Right ventricle myocardium superior (tissue), 1 donor: ENCODE data around the gene FAM118A. TPM values are rescaled to one million over a fixed set of nuclear protein-coding genes. Genes with fewer than 3 reads are reported as not detected.

Source experiments
- ATAC-seq: fragments of 200-7000 bp; cut with Tn5 transposase; one replicate; pipeline ENCODE4 v1.9.1; 2020; ENCODE audit warnings: mild to moderate bottlenecking; ENCODE audit not compliant: poor library complexity
- DNase-seq: peaks from one replicate; pipeline ENCODE4 v3.0.0-alpha.2; 2020
- intact Hi-C: fragments of 100-400 bp; cut with DNase I; formaldehyde crosslinking; loops from one replicate; pipeline ENCODE4 v1.11.2; 2022
- total RNA-seq: library from RNA; stranded (reverse); fragmentation: NEBNext Ultra II Directional; extraction: Animal tissue kit (Norgen Biotek cat#: 25700); gene quantifications from one replicate; pipeline ENCODE4 v1.2.1, GENCODE V29; 2021
- donor health status: DM: no; HTN: yes; CAD: no; lungs with severe emphysema.

FAM118A gene
- total RNA-seq, 1 donor from 2014 or later = 21.1 TPM

- no peak for DNase-seq
- no peak for ATAC-seq
- intact Hi-C loops = no loop called here
These were observed 6.6 kb upstream of the FAM118A start for GRCh38 chr22:45303181-45303580.

- ATAC-seq (no peak), DNase-seq (no peak)
- intact Hi-C loops = no loop called here
These were observed 4.8 kb upstream of the FAM118A start for GRCh38 chr22:45304971-45305370.

- intact Hi-C loops = no loop called here
- ATAC-seq = no peak
These were observed 4.2 kb upstream of the FAM118A start for GRCh38 chr22:45305456-45306075.

GRCh38 chr22:45306139-45306538 is 3.6 kb upstream of the FAM118A start:
- no peak for DNase-seq
- no peak for ATAC-seq
- intact Hi-C loops = no loop called here

More at GRCh38 chr22:45305456-45306075, 4.2 kb upstream of the FAM118A start:
- DNase-seq = no peak

- no peak for ATAC-seq
- intact Hi-C loops = no loop called here
- no peak for DNase-seq
These were observed 1.3 kb upstream of the FAM118A start for GRCh38 chr22:45308391-45308956.

- DNase-seq (peak; percentile 54), ATAC-seq (no peak)
- intact Hi-C loops = no loop called here
These were observed 745 bp upstream of the FAM118A start for GRCh38 chr22:45308957-45309421.

- ATAC-seq = no peak
- DNase-seq = no peak
- intact Hi-C loops = no loop called here
These were observed 720 bp downstream of the FAM118A start for GRCh38 chr22:45310331-45310976.

GRCh38 chr22:45310977-45311531 is 1.3 kb downstream of the FAM118A start:
- ATAC-seq = no peak
- DNase-seq = no peak
- intact Hi-C loops = no loop called here

- ATAC-seq (no peak), DNase-seq (no peak)
- intact Hi-C loops = no loop called here
These were observed 2.7 kb downstream of the FAM118A start for GRCh38 chr22:45312415-45312814.

GRCh38 chr22:45312856-45313255 is 3.1 kb downstream of the FAM118A start:
- DNase-seq (no peak), ATAC-seq (no peak)
- intact Hi-C loops = no loop called here

GRCh38 chr22:45314054-45314721 is 4.5 kb downstream of the FAM118A start:
- ATAC-seq (no peak), DNase-seq (no peak)
- intact Hi-C loops = no loop called here

- intact Hi-C loops = no loop called here
- DNase-seq (no peak), ATAC-seq (no peak)
These were observed 5.1 kb downstream of the FAM118A start for GRCh38 chr22:45314786-45315185.

GRCh38 chr22:45316796-45317526 is 7.2 kb downstream of the FAM118A start:
- intact Hi-C loops = no loop called here
- ATAC-seq = no peak
- no peak for DNase-seq

GRCh38 chr22:45317551-45318167 is 7.9 kb downstream of the FAM118A start:
- DNase-seq = peak; percentile 78
- intact Hi-C loops = no loop called here

GRCh38 chr22:45318168-45318557 is 8.4 kb downstream of the FAM118A start:
- intact Hi-C loops = no loop called here
- DNase-seq (peak; percentile 89), ATAC-seq (peak; percentile 66)

More at GRCh38 chr22:45317551-45318167, 7.9 kb downstream of the FAM118A start:
- ATAC-seq = peak; percentile 75

GRCh38 chr22:45318558-45319323 is 9.0 kb downstream of the FAM118A start:
- intact Hi-C loops = no loop called here
- peak; percentile 22 for DNase-seq
- ATAC-seq = no peak

GRCh38 chr22:45319324-45319685 is 9.6 kb downstream of the FAM118A start:
- peak; percentile 61 for ATAC-seq
- peak; percentile 68 for DNase-seq
- intact Hi-C loops = no loop called here
